ENCODE measurements around the gene ADGRG3.

The ADGRG3 gene

DNA sequence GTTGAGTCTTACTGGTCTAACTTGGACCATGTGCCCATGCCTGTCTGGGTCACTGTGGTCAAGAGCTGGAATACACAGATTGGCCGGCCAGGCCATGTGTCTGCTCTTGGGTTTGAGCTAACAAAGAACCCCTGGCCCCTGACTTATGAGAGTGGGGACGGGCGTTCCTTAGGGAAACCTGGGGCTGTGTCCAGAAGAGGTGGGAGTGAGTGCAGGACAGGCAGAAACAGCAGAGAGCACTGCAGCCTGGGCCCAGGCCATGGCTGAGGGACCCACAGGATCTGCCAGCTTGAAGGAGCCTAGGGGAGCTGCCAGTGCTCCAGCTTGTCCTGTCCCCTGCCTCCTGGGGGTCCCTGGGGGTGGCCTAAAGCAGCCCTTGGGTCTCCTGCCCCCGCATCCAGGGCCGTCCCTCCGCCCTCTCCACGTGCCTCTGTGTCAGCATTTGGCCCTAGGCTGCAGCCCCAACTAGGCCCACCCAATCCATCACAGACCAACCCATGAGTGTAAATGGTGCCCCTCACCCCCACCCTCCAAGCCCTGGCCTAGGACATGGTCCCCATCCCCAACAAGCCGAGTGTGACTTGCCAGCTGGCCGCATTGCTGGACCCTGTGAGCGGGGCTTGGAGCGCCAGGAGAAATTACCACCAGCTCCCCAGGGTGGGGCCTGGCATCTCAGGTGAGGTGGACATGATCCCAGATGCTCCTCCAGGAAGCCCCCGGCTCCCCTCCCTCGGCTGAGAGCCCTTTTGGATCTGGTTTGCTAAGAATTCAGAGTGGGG, 14.0 kb downstream of the ADGRG3 start:
- no peak for ATAC-seq
- TF ChIP-seq, protein P1, sequence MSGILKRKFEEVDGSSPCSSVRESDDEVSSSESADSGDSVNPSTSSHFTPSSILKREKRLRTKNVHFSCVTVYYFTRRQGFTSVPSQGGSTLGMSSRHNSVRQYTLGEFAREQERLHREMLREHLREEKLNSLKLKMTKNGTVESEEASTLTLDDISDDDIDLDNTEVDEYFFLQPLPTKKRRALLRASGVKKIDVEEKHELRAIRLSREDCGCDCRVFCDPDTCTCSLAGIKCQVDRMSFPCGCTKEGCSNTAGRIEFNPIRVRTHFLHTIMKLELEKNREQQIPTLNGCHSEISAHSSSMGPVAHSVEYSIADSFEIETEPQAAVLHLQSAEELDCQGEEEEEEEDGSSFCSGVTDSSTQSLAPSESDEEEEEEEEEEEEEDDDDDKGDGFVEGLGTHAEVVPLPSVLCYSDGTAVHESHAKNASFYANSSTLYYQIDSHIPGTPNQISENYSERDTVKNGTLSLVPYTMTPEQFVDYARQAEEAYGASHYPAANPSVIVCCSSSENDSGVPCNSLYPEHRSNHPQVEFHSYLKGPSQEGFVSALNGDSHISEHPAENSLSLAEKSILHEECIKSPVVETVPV (CRISPR knock-in tag; IDR thresholded peaks at IDR 0.05), result no peak
- TF ChIP-seq ZC3H10 (CRISPR knock-in tag; IDR thresholded peaks at IDR 0.05) (no peak), SNAI2 (CRISPR knock-in tag; IDR thresholded peaks at IDR 0.05) (no peak)
- TF ChIP-seq, protein P2, sequence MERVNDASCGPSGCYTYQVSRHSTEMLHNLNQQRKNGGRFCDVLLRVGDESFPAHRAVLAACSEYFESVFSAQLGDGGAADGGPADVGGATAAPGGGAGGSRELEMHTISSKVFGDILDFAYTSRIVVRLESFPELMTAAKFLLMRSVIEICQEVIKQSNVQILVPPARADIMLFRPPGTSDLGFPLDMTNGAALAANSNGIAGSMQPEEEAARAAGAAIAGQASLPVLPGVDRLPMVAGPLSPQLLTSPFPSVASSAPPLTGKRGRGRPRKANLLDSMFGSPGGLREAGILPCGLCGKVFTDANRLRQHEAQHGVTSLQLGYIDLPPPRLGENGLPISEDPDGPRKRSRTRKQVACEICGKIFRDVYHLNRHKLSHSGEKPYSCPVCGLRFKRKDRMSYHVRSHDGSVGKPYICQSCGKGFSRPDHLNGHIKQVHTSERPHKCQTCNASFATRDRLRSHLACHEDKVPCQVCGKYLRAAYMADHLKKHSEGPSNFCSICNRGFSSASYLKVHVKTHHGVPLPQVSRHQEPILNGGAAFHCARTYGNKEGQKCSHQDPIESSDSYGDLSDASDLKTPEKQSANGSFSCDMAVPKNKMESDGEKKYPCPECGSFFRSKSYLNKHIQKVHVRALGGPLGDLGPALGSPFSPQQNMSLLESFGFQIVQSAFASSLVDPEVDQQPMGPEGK (CRISPR knock-in tag; IDR thresholded peaks at IDR 0.05; ENCODE audit: borderline replicate concordance), result no peak

DNA sequence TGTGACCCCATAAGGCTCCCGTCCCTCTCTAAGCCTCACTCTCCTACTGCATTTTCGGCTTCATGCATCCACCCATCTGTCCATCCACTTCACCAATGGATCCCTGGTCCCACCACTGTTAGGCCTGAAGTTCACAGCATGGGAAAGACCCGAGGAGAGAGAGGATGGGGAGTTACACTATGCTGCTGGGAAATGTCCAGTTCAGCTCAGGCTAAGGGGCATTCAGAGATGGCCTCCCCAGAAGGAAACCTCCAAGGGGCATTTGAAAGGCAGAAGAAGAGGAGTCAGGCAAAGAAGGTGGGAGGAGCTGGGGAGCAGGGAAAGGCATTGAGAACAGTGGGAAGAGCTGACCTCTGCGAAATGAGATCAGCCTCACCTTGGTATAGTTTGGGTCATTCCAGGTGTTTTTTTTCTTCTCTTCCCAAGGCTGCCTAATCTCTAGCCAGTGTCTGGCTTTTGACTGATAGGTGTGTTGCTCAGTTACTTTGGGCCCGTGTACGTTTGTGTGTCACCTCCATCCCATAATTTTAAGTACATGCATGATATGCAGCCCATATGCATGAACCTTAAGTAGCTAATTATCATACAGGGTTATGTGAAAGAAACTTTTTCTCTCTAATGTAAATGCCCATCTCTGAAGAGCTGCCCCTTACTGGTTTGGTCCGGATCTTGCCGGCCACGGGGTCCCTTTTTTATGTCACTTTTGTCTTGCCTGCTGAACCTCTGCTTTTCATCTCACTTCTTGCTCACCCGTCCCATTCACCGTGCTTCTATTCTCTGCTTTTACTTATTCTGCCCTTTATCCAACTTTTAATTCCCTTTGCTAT, 14.9 kb downstream of the ADGRG3 start:
- TF ChIP-seq RARB (CRISPR knock-in tag; IDR thresholded peaks at IDR 0.05) (no peak), BACH2 (CRISPR knock-in tag; IDR thresholded peaks at IDR 0.05; ENCODE audit: borderline replicate concordance) (no peak), ZNF565 (CRISPR knock-in tag; conservative IDR thresholded peaks at IDR 0.05; ENCODE audit: low read depth) (no peak), ARNTL (CRISPR knock-in tag; IDR thresholded peaks at IDR 0.05; ENCODE audit: borderline replicate concordance, low read depth) (no peak), TOX (CRISPR knock-in tag; IDR thresholded peaks at IDR 0.05; ENCODE audit: borderline replicate concordance) (no peak), SNAI2 (CRISPR knock-in tag; IDR thresholded peaks at IDR 0.05) (no peak), OSR1 (CRISPR knock-in tag; IDR thresholded peaks at IDR 0.05) (no peak), ZC3H10 (CRISPR knock-in tag; IDR thresholded peaks at IDR 0.05) (no peak), ZFP3 (CRISPR knock-in tag; IDR thresholded peaks at IDR 0.05) (no peak), CSDC2 (CRISPR knock-in tag; IDR thresholded peaks at IDR 0.05) (no peak), GLIS3 (CRISPR knock-in tag; IDR thresholded peaks at IDR 0.05) (no peak), TCF4 (CRISPR knock-in tag; IDR thresholded peaks at IDR 0.05; ENCODE audit: borderline replicate concordance) (no peak), ZFP30 (CRISPR knock-in tag; IDR thresholded peaks at IDR 0.05) (no peak)
- TF ChIP-seq, protein P3, sequence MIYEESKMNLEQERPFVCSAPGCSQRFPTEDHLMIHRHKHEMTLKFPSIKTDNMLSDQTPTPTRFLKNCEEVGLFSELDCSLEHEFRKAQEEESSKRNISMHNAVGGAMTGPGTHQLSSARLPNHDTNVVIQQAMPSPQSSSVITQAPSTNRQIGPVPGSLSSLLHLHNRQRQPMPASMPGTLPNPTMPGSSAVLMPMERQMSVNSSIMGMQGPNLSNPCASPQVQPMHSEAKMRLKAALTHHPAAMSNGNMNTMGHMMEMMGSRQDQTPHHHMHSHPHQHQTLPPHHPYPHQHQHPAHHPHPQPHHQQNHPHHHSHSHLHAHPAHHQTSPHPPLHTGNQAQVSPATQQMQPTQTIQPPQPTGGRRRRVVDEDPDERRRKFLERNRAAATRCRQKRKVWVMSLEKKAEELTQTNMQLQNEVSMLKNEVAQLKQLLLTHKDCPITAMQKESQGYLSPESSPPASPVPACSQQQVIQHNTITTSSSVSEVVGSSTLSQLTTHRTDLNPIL (CRISPR knock-in tag; IDR thresholded peaks at IDR 0.05; ENCODE audit: low read depth), result no peak
- TF ChIP-seq, protein P1 (CRISPR knock-in tag; IDR thresholded peaks at IDR 0.05), result no peak
- TF ChIP-seq, protein P4, sequence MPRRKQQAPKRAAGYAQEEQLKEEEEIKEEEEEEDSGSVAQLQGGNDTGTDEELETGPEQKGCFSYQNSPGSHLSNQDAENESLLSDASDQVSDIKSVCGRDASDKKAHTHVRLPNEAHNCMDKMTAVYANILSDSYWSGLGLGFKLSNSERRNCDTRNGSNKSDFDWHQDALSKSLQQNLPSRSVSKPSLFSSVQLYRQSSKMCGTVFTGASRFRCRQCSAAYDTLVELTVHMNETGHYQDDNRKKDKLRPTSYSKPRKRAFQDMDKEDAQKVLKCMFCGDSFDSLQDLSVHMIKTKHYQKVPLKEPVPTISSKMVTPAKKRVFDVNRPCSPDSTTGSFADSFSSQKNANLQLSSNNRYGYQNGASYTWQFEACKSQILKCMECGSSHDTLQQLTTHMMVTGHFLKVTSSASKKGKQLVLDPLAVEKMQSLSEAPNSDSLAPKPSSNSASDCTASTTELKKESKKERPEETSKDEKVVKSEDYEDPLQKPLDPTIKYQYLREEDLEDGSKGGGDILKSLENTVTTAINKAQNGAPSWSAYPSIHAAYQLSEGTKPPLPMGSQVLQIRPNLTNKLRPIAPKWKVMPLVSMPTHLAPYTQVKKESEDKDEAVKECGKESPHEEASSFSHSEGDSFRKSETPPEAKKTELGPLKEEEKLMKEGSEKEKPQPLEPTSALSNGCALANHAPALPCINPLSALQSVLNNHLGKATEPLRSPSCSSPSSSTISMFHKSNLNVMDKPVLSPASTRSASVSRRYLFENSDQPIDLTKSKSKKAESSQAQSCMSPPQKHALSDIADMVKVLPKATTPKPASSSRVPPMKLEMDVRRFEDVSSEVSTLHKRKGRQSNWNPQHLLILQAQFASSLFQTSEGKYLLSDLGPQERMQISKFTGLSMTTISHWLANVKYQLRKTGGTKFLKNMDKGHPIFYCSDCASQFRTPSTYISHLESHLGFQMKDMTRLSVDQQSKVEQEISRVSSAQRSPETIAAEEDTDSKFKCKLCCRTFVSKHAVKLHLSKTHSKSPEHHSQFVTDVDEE (CRISPR knock-in tag; IDR thresholded peaks at IDR 0.05), result no peak
- TF ChIP-seq, protein P5, sequence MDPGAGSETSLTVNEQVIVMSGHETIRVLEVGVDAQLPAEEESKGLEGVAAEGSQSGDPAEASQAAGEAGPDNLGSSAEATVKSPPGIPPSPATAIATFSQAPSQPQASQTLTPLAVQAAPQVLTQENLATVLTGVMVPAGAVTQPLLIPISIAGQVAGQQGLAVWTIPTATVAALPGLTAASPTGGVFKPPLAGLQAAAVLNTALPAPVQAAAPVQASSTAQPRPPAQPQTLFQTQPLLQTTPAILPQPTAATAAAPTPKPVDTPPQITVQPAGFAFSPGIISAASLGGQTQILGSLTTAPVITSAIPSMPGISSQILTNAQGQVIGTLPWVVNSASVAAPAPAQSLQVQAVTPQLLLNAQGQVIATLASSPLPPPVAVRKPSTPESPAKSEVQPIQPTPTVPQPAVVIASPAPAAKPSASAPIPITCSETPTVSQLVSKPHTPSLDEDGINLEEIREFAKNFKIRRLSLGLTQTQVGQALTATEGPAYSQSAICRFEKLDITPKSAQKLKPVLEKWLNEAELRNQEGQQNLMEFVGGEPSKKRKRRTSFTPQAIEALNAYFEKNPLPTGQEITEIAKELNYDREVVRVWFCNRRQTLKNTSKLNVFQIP (CRISPR knock-in tag; IDR thresholded peaks at IDR 0.05; ENCODE audit: borderline replicate concordance, low read depth), result no peak
- TF ChIP-seq, protein P2 (CRISPR knock-in tag; IDR thresholded peaks at IDR 0.05; ENCODE audit: borderline replicate concordance), result no peak
- no peak for ATAC-seq
